ENCODE data around the gene LRRC59. TPM values are rescaled to one million over a fixed set of nuclear protein-coding genes. Genes with fewer than 3 reads are reported as not detected.

Gene LRRC59
- total RNA-seq, 2 experiments from 2014 or later, result 45.1 to 51.5 TPM

DNA sequence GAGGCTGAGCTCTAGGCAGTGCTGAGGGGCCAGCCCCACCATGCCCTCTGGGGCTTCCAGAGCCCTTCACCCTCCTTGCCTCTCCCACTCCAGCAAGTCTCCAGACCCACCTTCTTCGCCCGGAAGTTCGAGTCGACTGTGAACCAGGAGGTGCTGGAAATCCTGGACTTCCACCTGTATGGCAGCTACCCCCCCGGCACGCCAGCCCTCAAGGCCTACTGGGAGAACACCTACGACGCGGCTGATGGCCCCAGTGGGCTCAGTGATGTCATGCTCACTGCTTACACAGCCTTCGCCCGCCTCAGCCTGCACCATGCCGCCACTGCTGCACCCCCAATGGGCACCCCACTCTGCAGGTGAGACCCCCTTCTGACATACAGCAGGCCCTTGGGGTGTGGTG is 40.9 kb downstream of the LRRC59 start:
- no peaks in the 10 kb centered on the region for H3K27me3 Mint-ChIP-seq
- TF ChIP-seq, protein P1, sequence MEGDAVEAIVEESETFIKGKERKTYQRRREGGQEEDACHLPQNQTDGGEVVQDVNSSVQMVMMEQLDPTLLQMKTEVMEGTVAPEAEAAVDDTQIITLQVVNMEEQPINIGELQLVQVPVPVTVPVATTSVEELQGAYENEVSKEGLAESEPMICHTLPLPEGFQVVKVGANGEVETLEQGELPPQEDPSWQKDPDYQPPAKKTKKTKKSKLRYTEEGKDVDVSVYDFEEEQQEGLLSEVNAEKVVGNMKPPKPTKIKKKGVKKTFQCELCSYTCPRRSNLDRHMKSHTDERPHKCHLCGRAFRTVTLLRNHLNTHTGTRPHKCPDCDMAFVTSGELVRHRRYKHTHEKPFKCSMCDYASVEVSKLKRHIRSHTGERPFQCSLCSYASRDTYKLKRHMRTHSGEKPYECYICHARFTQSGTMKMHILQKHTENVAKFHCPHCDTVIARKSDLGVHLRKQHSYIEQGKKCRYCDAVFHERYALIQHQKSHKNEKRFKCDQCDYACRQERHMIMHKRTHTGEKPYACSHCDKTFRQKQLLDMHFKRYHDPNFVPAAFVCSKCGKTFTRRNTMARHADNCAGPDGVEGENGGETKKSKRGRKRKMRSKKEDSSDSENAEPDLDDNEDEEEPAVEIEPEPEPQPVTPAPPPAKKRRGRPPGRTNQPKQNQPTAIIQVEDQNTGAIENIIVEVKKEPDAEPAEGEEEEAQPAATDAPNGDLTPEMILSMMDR (IDR thresholded peaks at IDR 0.05), result no peak
- H3K4me3 Mint-ChIP-seq, result no peak overlapping the region
- Histone ChIP-seq H3K4me3 (ENCODE audit: low read length) (no peak overlapping the region), H3K36me3 (ENCODE audit: insufficient read depth, low read length) (peaks cover 63% of the 10 kb centered on the region), H3K9me3 (ENCODE audit: control insufficient read depth in 1 of 2, insufficient read depth in 1 of 2, low read length in 2 of 2) (no peaks in the 10 kb centered on the region), H3K27me3 (ENCODE audit: control insufficient read depth in 1 of 2, insufficient read depth in 2 of 2, low read length in 2 of 2) (no peaks in the 10 kb centered on the region), H3K4me1 (ENCODE audit: insufficient read depth, low read length) (no peaks in the 10 kb centered on the region), H3K27ac (ENCODE audit: low read depth in 1 of 2, low read length in 2 of 2) (no peak overlapping the region)
- CTCF ChIA-PET, result no interaction called here
- DNase-seq, result peak in 1 of 14 experiments; percentile 17
- POLR2A ChIA-PET, result interaction anchor here (1.0 kb wide), 1 partner anchor 10 kb away, joined by 6 read pairs; the partner anchor contains the start of gene XYLT2
- ATAC-seq (ENCODE audit: poor library complexity), result no peak
- H3K27ac Mint-ChIP-seq, result no peak overlapping the region
- H3K4me1 Mint-ChIP-seq (ENCODE audit: low read depth), result peaks cover 4% of the 10 kb centered on the region
- H3K9me3 Mint-ChIP-seq, result no peaks in the 10 kb centered on the region
- intact Hi-C loops (cut with DNase I, micrococcal nuclease), result no loop called here
- peaks cover 65% of the 10 kb centered on the region for H3K36me3 Mint-ChIP-seq (ENCODE audit: low read depth)

- peaks cover 60% of the 10 kb centered on the region for H3K36me3 ChIP-seq (ENCODE audit: insufficient read depth, low read length)
- ChIA-PET CTCF (no interaction called here), POLR2A (interaction anchor here (1.0 to 1.2 kb wide), 2 partner anchors 10 to 42 kb away, joined by 3 to 6 read pairs; partner anchors contain the start of genes LRRC59 and XYLT2)
- H3K36me3 Mint-ChIP-seq (ENCODE audit: low read depth), result peaks cover 68% of the 10 kb centered on the region
- DNase-seq (no peak), ATAC-seq (ENCODE audit: poor library complexity) (no peak)
- no peak overlapping the region for H3K27ac ChIP-seq (ENCODE audit: low read depth in 1 of 2, low read length in 2 of 2)
- H3K9me3 ChIP-seq (ENCODE audit: control insufficient read depth in 1 of 2, insufficient read depth in 1 of 2, low read length in 2 of 2), result no peaks in the 10 kb centered on the region
- TF ChIP-seq, protein P1 (IDR thresholded peaks at IDR 0.05), result no peak
- H3K27me3 Mint-ChIP-seq, result no peaks in the 10 kb centered on the region
- H3K9me3 Mint-ChIP-seq, result no peaks in the 10 kb centered on the region
- H3K4me3 ChIP-seq (ENCODE audit: low read length), result no peak overlapping the region
- H3K4me1 ChIP-seq (ENCODE audit: insufficient read depth, low read length), result no peaks in the 10 kb centered on the region
- no peak overlapping the region for H3K27ac Mint-ChIP-seq
- no peaks in the 10 kb centered on the region for H3K27me3 ChIP-seq (ENCODE audit: control insufficient read depth in 1 of 2, insufficient read depth in 2 of 2, low read length in 2 of 2)
- H3K4me3 Mint-ChIP-seq, result no peak overlapping the region
- intact Hi-C loops (cut with DNase I, micrococcal nuclease), result no loop called here
- peaks cover 8% of the 10 kb centered on the region for H3K4me1 Mint-ChIP-seq (ENCODE audit: low read depth)
These were observed 41.5 kb downstream of the LRRC59 start for GRCh38 chr17:50355701-50356341.

- H3K27ac ChIP-seq (ENCODE audit: low read depth in 1 of 2, low read length in 2 of 2), result no peak overlapping the region
- Mint-ChIP-seq H3K36me3 (ENCODE audit: low read depth) (peaks cover 71% of the 10 kb centered on the region), H3K27ac (no peak overlapping the region), H3K4me3 (no peak overlapping the region), H3K9me3 (no peaks in the 10 kb centered on the region), H3K27me3 (no peaks in the 10 kb centered on the region), H3K4me1 (ENCODE audit: low read depth) (peaks cover 12% of the 10 kb centered on the region)
- TF ChIP-seq, protein P1 (IDR thresholded peaks at IDR 0.05), result no peak
- ATAC-seq (ENCODE audit: poor library complexity) (no peak), DNase-seq (no peak)
- CTCF ChIA-PET, result no interaction called here
- POLR2A ChIA-PET, result interaction anchor here (1.0 to 1.2 kb wide), 2 partner anchors 9 to 42 kb away, joined by 3 to 6 read pairs; partner anchors contain the start of genes LRRC59 and XYLT2
- intact Hi-C loops (cut with DNase I, micrococcal nuclease), result no loop called here
- no peaks in the 10 kb centered on the region for H3K27me3 ChIP-seq (ENCODE audit: control insufficient read depth in 1 of 2, insufficient read depth in 2 of 2, low read length in 2 of 2)
- H3K4me1 ChIP-seq (ENCODE audit: insufficient read depth, low read length), result no peaks in the 10 kb centered on the region
- no peak overlapping the region for H3K4me3 ChIP-seq (ENCODE audit: low read length)
- H3K36me3 ChIP-seq (ENCODE audit: insufficient read depth, low read length), result peaks cover 59% of the 10 kb centered on the region
- H3K9me3 ChIP-seq (ENCODE audit: control insufficient read depth in 1 of 2, insufficient read depth in 1 of 2, low read length in 2 of 2), result no peaks in the 10 kb centered on the region
These were observed 42.0 kb downstream of the LRRC59 start for GRCh38 chr17:50355336-50355700.
